HG03103 (cell line): Measurements from ENCODE around the gene ATP2A3.

Source experiments
- ATAC-seq: cut with Tn5 transposase; IDR thresholded peaks from one replicate; pipeline ENCODE4 v1.9.1; 2021; ENCODE audit warnings: low read depth; ENCODE audit not compliant: unreplicated experiment

Gene ATP2A3

GRCh38 chr17:3974138-3974687, 10.0 kb upstream of the ATP2A3 start:
- ATAC-seq, result no peak

- ATAC-seq, result no peak
Measured at GRCh38 chr17:3973495-3974137, 9.4 kb upstream of the ATP2A3 start.

- no peak for ATAC-seq
Measured at GRCh38 chr17:3972931-3973330, 8.7 kb upstream of the ATP2A3 start.

GRCh38 chr17:3972281-3972731, 8.1 kb upstream of the ATP2A3 start:
- ATAC-seq, result no peak

- no peak for ATAC-seq
Measured at GRCh38 chr17:3970668-3971067, 6.4 kb upstream of the ATP2A3 start.

- ATAC-seq, result no peak
Measured at GRCh38 chr17:3969963-3970362, 5.7 kb upstream of the ATP2A3 start.

- no peak for ATAC-seq
Measured at GRCh38 chr17:3968886-3969524, 4.8 kb upstream of the ATP2A3 start.

- ATAC-seq, result no peak
Measured at GRCh38 chr17:3968015-3968414, 3.8 kb upstream of the ATP2A3 start.

- ATAC-seq, result no peak
Measured at GRCh38 chr17:3966720-3967363, 2.6 kb upstream of the ATP2A3 start.

- no peak for ATAC-seq
Measured at GRCh38 chr17:3965118-3965800, 1.0 kb upstream of the ATP2A3 start.

- ATAC-seq, result no peak
Measured at GRCh38 chr17:3963237-3964201, 718 bp downstream of the ATP2A3 start.

- ATAC-seq, result no peak
Measured at GRCh38 chr17:3962965-3963236, 1.3 kb downstream of the ATP2A3 start.

GRCh38 chr17:3962217-3962964, 1.8 kb downstream of the ATP2A3 start:
- ATAC-seq, result no peak

GRCh38 chr17:3961564-3962047, 2.6 kb downstream of the ATP2A3 start:
- no peak for ATAC-seq

- ATAC-seq, result no peak
Measured at GRCh38 chr17:3960764-3961163, 3.5 kb downstream of the ATP2A3 start.

GRCh38 chr17:3959921-3960601, 4.2 kb downstream of the ATP2A3 start:
- no peak for ATAC-seq

- no peak for ATAC-seq
Measured at GRCh38 chr17:3959295-3959899, 4.8 kb downstream of the ATP2A3 start.
